ENCODE measurements around the gene DUSP6.

The DUSP6 gene

DNA sequence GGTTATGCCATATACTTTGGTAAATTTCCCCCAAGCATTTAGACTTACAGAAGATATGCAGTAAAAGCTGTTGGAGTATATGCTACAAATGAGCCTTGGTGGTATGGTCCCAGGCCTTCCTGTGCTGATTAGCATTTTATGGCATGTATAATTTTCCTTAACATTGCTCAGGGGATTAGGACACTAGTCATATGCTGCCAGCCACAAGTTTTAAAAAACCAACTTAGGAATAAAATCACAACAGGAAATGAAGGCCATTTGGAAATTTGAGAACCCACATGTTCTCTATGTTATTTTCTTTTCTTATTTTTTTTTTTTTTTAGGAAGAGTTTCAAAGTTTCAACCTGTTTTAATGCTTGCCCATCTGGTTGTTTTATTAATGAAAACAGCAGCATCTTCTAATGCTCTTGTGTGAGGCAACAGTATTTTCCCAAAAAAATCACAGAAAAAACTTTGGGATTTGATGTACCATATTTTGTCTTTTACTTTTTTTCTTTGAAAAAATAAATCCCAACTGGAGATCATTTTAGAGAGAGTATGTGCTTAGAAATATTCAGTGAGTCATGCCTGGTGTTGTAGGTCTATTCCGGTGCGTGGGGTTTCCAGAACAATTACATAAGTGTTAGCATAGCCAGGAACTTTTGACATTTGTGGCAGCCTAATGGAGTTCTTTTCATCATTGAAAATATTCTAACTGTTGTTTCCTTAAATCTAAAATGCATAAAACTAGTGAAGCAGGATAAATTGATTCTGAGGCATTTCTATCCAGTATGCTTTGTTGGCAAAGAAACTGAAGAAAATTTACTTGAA, 21.7 kb upstream of the DUSP6 start:
- no peak for DNase-seq

DNA sequence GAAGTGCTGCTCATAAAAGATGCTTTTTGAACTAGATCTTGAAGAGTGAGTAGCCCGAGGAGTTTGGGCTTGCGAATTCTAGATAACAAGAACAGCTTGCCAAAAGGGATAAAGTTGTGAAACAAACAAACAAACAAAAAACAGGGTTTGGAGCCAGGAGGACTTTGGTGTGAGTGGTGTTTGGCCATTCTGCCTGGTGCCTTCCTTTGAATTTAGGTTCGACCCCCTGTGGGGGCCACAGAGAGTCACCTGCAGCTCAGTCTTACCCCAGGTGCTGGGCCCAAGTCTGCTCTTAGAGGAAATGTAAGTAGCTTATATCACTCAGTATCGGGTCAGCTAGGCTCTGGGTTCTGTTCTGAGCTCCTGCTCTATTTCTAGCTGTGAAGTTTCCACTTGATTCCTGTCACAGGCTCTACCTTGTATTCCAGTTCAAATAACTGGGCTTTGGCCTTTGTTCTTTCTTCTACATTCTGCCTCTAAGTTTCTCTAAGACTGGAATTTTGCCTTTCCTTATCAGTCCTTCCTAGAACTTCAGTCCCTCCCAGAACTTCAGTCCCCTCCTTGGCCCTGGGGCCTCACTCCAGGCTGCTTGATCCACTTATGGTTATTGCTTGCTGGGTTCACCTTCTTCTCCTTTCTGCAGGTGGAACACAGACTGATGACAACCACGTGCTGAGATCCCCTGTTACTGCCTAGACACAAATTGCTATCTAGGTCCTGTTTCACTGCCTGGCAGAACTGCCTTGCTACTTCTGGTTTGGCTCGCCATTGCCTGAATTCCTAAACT, 20.5 kb upstream of the DUSP6 start:
- DNase-seq: no peak

DNA sequence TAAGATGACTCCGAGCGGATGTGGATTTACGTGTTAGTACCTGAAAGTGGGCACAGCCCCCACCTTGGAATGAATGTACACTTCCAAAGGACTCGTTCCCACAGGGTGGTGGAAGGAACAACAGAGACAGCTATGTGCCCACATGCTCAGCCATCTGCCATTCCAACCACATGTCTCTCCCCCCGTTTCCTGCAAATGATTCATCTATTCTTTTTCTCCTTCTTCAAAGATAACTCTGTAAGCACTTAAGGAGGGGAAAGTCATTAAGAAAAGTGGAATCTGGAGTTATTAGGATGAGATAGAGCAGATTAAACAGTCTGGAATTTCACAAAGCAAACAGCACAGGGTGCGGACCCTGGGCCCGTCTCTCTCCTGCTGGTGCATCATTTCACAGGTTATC, 18.5 kb upstream of the DUSP6 start:
- DNase-seq: no peak

DNA sequence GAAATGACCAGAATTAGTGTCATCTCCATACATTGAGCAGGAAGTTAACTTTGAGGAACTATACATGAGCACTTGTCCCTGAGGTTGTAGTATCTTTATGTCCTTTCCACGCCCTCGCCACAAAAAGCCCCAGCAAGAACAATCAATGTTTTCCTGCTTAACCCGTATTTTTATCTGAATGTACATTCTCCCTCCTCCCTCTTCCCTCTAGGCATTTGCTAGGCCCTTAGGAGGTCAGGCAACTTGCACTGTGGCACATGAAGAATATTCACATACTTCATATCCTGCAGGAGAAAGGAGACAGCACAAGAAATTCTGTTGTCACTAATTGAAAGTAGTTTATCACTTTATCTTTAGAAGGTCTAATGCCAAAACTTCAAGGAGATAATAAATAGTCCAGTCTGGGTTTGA, 18.1 kb upstream of the DUSP6 start:
- no peak for DNase-seq

DNA sequence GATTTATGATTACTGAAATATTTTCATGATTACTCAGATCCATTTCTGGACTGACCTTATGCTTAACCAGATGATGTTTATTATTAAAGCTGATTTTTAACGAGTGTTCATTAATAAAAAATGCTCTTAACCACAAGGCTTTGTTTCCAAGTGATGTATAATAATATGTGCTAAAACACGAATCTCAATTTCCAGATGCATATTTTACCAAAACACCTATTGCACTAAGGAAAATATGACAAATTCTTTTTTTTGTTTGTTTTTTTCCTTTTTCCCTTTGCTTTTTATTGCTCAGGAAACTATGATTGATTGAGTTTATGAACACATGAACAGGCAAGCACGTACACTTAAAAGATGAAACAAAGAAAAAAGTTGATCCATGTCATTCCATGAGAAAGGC, 16.9 kb upstream of the DUSP6 start:
- no peak for DNase-seq

DNA sequence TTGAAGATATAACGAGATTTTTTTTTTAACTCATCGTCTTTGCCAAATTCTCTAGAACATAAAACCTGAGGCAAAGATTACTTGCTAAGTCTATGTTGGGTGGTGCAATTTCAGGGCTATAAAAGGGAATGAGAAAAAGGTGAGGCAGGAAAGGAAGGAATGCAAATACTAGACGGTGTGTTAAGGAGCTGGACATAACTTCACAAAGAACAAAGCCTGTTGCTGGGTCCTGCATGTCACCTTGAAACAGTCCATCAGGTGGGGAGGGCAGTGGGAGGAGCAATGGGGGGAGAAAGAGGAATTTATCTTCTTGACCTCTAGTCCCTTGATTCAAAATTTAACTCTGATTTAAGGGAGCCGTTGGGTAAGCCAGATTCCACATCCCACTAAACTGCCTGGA, 16.1 kb upstream of the DUSP6 start:
- DNase-seq: no peak

DNA sequence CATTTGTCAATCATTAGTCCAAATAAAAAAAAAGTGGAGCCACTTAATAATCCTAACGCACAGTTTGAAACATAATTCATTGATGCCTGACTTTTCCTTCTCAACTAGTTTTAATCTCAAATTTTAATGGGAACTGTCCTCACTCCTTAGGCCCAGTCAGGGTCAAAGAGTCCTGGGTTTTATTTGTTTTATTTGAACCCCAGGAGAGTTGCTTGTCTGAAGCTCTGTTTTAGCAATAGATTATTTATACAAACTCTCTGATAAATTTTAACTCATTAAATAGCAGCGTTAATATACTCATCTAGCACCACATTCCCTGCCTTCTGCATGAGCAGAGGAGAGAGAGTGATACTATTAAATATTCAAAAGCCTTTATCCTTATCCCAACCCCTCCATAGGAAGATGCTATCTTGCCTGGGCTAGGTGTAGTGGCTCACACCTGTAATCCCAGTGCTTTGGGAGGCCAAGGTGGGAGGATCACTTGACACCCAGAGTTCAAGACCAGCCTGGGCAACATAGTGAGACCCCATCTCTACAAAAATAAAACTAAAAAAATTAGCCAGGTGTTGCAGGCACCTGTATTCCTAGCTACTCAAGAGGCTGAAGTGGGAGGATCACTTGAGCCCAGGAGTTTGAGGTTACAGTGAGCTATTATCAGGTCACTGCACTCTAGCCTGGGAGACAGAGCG, 14.5 kb upstream of the DUSP6 start:
- DNase-seq: no peak

DNA sequence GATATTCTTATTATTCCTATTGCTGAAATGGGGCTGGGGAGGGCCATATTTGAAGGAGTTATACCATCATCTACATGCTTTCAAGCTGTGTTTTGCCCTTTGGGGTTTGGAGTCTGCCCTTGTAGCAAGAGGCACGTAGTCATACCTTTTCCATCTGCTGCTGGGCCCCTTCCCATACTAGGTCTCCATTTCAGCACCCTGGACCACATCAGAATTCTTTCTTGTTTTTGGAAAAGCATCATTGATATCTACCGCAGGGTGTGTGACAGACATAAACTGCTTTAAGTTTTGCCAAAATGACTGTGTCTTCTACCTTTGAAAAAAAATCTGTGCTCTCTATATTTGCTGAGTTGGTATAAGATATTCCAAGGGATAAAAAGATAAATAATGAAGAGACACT, 12.3 kb upstream of the DUSP6 start:
- no peak for DNase-seq

DNA sequence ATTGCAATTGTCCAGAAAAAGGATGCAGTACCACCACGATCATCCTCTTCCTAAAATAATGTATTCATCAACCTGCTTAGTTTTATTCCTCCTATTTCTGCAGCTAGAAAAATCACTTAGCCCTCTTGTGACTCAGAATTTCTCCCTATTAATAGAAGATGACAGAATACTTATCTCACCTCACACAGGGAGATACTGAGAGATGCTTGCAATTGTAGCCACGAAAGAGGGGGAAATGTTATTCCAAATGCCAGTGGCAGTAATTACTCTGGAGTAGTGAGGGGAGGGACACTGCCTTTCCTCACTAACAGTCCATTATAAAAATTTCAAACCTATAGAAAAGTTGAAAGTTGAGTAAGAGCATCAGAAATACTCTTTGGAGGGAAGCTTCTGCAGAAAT, 11.8 kb upstream of the DUSP6 start:
- DNase-seq: no peak

DNA sequence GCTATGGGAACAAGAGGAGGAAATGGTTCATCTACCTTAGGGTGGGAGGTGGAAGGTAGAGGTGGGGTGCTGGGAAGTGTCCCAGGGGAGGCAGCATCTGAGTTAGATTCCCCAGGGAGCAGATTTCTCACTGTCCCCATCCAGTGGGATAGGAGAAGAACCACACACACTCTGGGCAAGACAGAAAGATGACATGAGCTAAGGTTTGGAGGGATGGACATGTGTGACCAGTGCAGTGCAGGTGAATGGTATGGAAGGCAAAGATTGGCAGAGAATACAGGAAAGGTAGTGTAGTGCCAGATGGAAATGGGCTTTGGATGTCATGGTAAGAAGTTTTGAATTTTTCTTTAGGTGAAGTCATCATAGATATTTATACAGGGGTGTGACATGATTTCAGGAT, 11.3 kb upstream of the DUSP6 start:
- DNase-seq: no peak

DNA sequence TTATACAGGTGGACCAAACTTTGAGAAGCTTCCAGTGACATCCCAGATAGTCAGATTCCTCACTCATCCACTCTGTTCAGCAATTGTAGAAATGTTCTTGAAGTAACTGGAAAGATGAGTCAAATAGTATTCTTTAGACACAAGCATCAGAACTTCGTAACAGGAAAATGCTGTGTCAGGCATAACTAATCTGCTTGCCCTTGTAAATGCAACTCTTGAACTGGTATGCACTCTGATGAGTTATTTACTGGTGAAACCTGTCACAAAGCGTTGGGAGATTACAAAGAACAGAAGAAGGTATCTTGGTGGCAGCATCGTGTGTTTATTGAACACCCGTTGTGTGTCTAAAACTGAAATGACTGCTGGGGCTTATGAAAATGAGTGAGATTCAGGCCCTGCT, 10.8 kb upstream of the DUSP6 start:
- no peak for DNase-seq

DNA sequence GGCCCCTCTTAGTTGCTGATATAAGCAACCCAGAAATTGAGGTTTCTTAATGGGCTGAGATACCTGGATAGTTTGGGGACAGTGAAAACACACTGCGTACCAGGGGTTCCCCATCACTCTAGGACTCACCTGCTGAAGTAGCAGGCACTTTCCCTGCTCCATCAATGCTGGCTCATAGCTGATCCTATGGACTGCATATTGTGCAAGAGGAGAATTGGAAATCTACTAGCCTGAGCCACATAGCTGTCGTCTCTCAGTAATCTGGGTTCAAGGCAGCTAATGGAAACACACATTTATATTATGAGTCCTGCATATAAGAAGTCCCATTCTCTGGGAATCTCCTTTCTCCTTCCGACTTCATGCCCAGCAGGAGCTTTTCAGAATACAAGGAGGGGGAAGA, 7.3 kb upstream of the DUSP6 start:
- DNase-seq: no peak

DNA sequence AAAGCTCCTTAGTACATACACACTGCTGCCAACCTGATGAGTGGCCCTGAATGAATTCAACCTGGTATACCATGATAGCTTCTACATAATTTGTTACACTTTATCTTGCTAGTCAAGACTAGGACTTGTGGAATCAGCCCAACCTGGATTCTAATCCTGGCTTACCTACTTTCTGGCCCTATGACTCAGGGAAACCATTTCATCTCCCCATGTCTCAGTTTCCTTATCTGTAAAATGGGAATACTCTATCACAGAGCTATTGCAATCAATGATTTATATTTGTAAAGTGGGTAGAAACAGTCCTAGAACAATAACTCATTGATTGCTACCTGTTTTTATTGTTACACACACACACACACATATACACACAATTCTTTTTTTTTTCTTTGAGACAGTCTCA, 6.5 kb upstream of the DUSP6 start:
- no peak for DNase-seq

DNA sequence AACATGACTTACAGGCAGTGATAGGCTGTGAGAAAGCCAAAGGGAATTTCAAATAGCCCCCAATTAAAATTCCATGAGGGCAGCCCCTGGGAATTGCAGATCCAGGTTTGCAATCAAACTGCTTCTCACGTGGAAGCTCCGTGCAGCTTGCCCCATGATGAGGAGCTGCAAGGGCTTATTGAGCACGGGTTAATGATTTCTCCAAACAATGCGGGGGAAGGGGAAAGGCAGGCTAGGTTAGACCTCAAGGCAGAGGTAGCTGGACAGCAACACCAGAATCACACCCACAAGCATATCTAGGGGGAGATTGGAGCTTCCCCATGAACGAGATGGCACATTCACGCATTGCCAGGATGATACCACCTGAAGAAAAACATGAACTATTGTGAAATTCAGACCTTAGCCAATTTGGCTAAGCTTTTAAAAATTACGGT, 5.0 kb upstream of the DUSP6 start:
- no peak for DNase-seq

DNA sequence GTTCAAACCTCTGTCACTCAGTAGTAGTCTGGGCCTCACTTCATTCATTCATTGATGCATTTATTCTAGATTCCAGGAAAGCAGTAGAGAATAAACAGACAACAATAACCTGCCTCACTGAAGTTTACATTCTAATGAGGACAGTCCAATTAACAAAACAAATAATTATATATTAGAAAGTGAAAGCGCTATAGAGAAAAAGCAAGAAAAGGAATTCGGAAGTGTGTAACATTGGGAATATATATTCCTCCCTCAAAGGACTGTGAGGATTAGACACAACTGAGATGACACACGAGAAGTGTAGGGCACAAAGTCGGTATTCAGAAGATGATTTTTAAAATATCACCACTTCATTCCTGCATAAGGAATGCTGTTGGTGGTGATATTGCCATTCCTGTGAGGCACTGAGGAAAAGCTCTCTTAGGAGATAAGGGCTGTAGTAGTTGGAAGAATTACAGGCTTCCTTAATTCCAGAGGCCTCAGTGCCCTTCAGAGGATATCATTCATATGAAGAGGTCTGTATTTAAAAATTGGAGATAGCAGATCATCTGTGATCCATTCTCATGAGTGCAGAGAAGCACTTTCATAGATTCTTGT, 3.9 kb upstream of the DUSP6 start:
- DNase-seq: no peak

DNA sequence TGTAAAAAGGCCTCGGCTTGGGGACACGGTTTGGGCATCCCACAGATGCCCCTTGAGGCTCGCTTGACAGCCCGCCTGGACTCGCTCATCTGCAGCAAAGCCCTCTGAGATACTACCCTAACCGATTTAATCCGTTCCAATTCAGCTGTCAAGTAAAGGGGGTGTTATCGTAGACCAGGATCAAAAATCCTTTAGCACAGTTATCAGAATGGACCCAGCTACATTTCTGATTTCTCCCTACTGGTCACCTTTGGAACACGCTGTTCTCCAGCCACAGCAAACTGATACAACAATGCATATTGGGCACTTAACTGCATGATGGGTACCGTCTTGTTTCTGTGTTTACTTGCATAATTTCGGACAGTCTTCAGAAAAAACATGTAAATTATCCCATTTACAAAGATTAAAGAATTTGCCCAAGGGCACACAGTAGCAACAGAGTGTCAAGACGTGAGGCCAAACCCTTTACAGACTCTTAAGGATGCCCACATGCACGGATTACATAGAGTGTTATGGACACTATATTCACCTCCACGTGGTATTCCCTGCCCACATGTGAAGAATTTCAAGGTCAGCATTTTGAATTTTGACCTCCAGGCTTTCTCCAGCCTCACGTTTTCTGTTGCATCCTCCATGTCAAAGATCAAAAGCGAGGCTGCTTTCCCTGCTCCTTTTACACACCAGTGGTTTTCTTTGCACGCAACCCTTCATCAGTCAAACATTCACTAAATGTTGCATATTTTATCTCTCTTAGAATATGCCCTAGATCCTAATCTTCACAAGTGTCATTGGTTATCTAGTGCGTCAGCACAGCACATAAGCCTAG, 3.2 kb upstream of the DUSP6 start:
- DNase-seq: no peak

DNA sequence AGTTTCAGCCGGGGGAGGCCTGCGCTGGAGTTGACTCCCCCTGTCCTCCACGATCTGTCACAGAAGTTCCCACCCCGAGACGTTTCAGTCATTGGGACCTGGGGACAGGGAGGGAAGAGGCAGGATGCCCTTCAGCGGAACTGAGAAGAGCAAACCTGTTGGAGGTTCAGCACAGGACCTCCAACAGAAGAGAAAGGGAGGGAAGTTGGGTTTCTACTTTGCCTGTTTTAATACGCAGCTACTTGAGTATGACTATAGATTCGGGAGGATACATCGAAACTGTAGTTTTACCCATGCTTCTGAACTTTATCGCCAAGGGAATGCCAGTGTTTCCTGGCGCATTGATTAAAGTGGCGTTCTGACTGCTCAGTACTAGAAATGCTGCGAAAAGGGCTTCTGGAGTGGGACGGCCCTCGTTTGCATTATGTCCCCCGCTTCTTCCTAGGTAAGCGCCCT, 2.3 kb upstream of the DUSP6 start:
- DNase-seq: no peak

DNA sequence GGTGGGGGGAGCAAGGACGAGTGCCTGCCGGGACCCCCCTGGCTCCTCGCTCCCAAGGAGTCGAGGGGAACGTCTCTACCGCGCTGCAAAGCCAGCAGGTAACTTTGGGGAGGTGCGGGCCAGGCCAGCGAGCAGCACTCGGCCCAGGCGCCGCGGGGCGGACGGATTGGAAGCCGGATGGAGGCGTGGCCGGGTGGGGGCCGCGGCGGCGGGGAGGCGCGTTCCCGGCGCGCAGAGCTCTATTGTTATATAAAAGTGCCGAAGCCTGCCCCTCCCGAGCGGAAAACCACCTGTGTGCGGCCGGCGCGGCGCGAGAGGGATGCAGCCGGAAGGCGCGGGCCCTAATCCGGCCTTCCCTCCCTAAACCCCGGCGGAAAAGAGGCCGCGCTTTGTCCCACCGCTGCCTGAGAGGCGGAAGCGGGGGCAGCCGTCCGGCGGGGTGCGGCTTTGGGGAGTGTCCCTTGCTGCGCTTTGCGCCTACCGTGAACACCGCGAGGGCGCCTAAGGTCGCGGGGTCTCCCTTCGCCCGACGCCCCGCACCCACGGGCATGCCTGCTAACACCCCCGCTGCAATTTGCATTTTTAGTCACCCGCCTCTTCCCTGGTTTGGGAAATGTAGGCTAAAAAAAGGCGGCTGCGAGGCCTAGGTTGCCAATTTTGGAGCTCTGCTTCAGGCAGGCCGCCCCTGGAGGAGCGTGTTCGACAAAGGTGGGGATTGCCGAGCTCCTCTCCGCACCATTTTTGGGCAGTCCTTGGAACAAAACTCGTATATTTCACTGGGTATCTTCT, 1.7 kb upstream of the DUSP6 start:
- peak; percentile 56 for DNase-seq

DNA sequence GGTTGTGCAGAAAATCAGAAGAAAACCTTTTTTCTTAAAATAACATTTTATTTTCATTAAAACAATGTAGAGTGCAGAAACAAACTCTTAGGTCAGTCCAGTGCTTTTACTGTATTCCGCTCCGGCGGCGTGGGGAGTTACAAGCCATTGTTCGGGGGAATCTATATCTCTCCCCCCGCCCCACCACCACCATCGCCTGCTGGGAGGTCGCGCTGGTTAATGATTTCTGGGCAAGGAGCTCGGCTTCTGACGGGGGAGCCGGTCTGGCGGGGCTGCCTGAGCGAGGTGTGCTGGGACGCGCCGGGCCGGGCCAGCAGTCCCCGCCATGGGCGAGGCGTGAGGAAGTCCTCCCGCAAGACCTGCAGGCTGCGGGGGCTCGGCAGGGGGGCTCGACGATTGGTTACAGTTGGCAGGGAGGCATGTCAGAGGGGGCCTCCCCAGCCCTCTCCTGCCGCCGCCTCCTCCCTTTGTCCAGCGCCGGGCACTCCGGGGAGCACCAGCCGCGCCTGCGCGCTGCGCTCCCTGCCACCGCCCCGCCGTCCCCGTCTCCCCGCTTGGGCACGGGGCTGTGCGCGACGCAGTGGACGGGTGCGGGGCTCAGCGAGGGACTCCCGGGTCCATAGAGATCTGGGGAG, 1.0 kb upstream of the DUSP6 start:
- DNase-seq: peak; percentile 26

DNA sequence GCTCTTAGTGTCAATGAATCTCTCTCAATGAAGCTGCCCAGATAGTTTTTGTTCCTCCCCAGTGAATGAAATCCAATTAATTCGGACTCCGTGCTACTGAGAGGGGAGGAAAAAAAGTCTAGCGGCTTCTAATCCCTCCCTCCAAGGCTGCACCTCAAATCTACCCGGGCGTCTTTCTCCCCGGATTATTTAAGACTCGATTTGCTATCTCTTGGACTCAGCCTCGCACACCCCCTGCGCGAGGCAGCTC, 134 bp downstream of the DUSP6 start:
- no peak for DNase-seq

DNA sequence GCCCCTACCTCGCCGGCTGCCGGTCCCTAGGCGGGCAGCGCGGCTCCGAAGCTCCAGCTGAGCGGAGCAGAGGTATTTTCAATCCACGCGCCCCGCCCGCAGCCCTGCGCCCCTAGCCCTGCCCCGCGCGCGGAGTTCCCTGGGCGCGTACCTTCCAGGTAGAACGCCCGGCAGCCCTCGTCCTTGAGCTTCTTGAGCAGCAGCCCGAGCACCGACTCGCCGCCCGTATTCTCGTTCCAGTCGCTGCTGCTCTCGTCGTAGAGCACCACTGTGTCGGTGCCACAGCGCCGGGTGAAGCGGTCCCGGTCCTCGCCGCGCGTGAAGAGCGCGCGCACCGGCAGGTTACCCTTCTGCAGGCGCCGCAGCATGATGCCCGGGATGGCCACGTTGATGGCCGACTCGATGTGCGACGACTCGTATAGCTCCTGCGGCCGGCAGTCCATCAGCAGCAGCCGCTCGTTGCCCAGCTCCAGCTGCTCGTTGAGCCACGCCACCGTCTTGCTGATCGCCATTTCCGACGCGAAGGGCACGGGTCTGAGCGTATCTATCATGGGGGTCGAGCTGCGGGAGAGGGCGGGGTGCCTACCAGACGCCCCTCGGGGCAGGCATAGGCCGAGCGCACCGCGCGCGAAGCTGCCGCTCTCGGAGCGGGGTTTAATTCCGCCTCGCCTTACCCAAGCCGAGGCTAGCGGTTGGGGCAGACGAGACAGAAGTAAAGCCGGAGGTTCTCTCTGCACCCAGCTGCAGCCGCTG, 636 bp downstream of the DUSP6 start:
- DNase-seq: peak; percentile 47
